OCI-LY1 (cell line): ENCODE data around the gene TLE7.

ENCODE experiments used
- EZH2 ChIP-seq: fragments of 200-600 bp; sonication (generic), shearing (Covaris generic); IDR thresholded peaks from 2 replicates; pipeline ENCODE4 v1.8.0; 2017; ENCODE audit warnings: borderline replicate concordance, mixed run types, mild to moderate bottlenecking, antibody characterized with exemption, low read length, moderate library complexity, mixed read lengths
- TF ChIP-seq, protein P1 (sequence below): fragments of 200-600 bp; sonication (generic), shearing (Covaris generic); IDR thresholded peaks from 2 replicates; pipeline ENCODE4 v1.5.1; 2017; ENCODE audit warnings: mild to moderate bottlenecking, antibody characterized with exemption, low read length, moderate library complexity, mixed read lengths

DNA sequence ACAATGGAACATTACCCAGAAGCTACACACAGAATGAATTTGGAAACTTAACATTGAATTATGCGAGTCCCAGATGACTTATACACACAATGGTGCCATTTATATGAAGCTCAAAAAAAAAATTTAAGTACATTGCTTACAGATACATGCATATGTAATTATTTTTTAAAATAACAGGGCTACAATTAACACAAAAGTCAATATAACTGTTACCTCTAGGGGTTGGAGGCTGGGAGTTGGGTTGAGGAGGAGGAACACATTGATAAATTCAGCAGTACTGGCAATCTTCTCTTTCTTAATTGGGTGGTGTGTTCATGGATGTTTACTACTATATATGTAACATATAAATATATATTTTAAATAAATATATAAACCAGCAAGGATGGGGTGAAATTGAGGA lies 19.1 kb upstream of the TLE7 start:
- TF ChIP-seq, protein P1, sequence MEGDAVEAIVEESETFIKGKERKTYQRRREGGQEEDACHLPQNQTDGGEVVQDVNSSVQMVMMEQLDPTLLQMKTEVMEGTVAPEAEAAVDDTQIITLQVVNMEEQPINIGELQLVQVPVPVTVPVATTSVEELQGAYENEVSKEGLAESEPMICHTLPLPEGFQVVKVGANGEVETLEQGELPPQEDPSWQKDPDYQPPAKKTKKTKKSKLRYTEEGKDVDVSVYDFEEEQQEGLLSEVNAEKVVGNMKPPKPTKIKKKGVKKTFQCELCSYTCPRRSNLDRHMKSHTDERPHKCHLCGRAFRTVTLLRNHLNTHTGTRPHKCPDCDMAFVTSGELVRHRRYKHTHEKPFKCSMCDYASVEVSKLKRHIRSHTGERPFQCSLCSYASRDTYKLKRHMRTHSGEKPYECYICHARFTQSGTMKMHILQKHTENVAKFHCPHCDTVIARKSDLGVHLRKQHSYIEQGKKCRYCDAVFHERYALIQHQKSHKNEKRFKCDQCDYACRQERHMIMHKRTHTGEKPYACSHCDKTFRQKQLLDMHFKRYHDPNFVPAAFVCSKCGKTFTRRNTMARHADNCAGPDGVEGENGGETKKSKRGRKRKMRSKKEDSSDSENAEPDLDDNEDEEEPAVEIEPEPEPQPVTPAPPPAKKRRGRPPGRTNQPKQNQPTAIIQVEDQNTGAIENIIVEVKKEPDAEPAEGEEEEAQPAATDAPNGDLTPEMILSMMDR = no peak
- TF ChIP-seq EZH2 = no peak
